ENCODE results near the gene TSPAN4.

DNA sequence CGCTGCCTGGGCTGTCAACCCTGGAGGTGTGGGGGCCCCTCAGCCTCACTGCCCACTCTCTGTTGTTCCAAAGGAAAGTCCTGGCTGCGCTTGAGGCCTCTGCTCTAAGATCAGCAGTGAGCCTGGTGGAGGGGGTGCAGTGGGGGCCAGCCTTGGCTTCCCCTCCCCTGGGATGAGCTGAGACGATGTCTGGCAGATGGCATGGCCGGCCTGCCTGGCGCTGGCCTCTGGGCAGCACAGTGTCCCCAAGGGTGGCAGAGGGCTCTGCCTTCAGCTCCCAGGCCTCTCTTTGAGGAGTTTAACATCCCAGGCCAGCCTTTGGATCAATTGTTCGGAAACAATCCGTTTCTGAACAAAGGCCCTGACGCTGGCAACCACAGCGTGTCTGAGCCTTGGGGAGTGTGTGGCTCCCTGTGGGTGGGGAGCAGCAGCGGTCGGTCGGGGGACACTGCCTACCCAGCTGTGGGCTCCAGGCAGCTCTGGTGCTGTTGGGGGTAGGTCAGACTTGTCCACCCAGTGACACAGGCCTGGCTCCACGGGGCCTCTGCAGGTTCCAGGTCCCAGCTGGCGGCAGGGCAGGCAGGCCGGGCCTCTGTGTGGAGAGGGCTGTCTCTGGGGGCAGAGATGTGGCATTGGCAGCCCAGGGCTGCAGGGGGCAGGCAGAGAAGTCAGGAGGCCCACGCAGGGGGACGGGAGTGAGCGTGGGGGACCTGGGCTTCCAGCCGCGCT lies 12.1 kb downstream of the TSPAN4 start:
- TF ChIP-seq GATAD2A (IDR thresholded peaks at IDR 0.05) (no peak), CTCF (IDR thresholded peaks at IDR 0.05 in 2 of 3, conservative IDR thresholded peaks at IDR 0.05 in 1 of 3; ENCODE audit: insufficient read depth in 2 of 3, low read depth in 1 of 3, low read length in 3 of 3) (no peak), RNF219 (CRISPR knock-in tag; IDR thresholded peaks at IDR 0.05) (no peak), JUN (IDR thresholded peaks at IDR 0.05; ENCODE audit: borderline replicate concordance, low read depth, low read length) (no peak), JUN (CRISPR knock-in tag; IDR thresholded peaks at IDR 0.05; ENCODE audit: borderline replicate concordance) (no peak), ZNF274 (IDR thresholded peaks at IDR 0.05; ENCODE audit: borderline replicate concordance, low read depth, low read length) (no peak), NFIC (IDR thresholded peaks at IDR 0.05) (no peak), FOXJ3 (CRISPR knock-in tag; IDR thresholded peaks at IDR 0.05) (no peak), ZNF354B (CRISPR knock-in tag; IDR thresholded peaks at IDR 0.05) (no peak)

Measured in K562 (cell line).